Fibroblast of the aortic adventitia (primary cell): ENCODE data around the gene ZFP62. TPM values are rescaled to one million over a fixed set of nuclear protein-coding genes. Genes with fewer than 3 reads are reported as not detected.

Experiments
- DNase-seq: peaks from one replicate; pipeline ENCODE4 v3.0.0-alpha.2; 2010; ENCODE audit warnings: low read depth
- H3K4me3 ChIP-seq: 2 replicates; pipeline ENCODE4 v1.5.1; 2011; ENCODE audit warnings: low read depth, mild to moderate bottlenecking, control low read depth, low read length, moderate library complexity
- CTCF ChIP-seq: IDR thresholded peaks from 2 replicates; pipeline ENCODE4 v1.5.1; 2011; ENCODE audit warnings: mild to moderate bottlenecking, low read length, control low read depth, inconsistent platforms; ENCODE audit not compliant: insufficient read depth
- total RNA-seq: library from RNA; depleted of rRNA; stranded (reverse); fragments of >200 nt; gene quantifications from 2 replicates; pipeline ENCODE4 v1.2.3, GENCODE V29; 2012; ENCODE audit warnings: low replicate concordance

Gene ZFP62
- total RNA-seq, 1 donor = 19.4 TPM

GRCh38 chr5:180817893-180818674 is 43.0 kb downstream of the ZFP62 start:
- no peak for TF ChIP-seq CTCF
- no peak for DNase-seq
- no peak overlapping the region for H3K4me3 ChIP-seq

GRCh38 chr5:180816608-180817534 is 44.2 kb downstream of the ZFP62 start:
- no peak for TF ChIP-seq CTCF
- H3K4me3 ChIP-seq = no peak overlapping the region
- DNase-seq = peak; percentile 83

- TF ChIP-seq CTCF = no peak
- no peak overlapping the region for H3K4me3 ChIP-seq
- DNase-seq = no peak
Measured at GRCh38 chr5:180815293-180815917, 45.7 kb downstream of the ZFP62 start.

- no peak for TF ChIP-seq CTCF
- no peak for DNase-seq
- no peak overlapping the region for H3K4me3 ChIP-seq
Measured at GRCh38 chr5:180813420-180813819, 47.7 kb downstream of the ZFP62 start.

GRCh38 chr5:180811623-180812124 is 49.4 kb downstream of the ZFP62 start:
- DNase-seq = no peak
- H3K4me3 ChIP-seq = no peak overlapping the region
- no peak for TF ChIP-seq CTCF

GRCh38 chr5:180810959-180811622 is 50.0 kb downstream of the ZFP62 start:
- H3K4me3 ChIP-seq = peak overlapping the region; percentile 85
- no peak for TF ChIP-seq CTCF
- DNase-seq = peak; percentile 34
